HG03280 (cell line): ENCODE data around the gene SMOC1.

Experiments used
- ATAC-seq: cut with Tn5 transposase; IDR thresholded peaks from one replicate; pipeline ENCODE4 v1.9.1; 2021; ENCODE audit warnings: mild to moderate bottlenecking, moderate library complexity; ENCODE audit not compliant: unreplicated experiment

Gene SMOC1

DNA sequence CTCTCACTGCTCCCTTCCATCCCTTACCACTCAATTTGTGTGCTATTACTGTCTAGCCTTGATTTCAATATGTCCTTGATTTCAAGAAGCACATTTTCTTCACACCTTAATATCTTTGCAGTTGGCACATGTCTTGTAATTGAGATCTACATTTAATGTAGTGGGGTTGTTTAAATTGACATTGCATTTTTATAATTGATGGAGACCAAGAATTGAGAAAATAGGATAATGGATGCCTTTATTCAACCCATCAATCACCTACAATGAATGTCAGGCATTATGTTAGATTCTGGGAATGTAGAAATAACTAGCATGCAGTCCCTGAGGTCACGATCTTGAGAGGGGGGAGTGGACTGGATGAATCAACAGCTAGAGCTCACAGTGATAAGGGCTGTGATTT, 94.6 kb downstream of the SMOC1 start:
- no peak for ATAC-seq

DNA sequence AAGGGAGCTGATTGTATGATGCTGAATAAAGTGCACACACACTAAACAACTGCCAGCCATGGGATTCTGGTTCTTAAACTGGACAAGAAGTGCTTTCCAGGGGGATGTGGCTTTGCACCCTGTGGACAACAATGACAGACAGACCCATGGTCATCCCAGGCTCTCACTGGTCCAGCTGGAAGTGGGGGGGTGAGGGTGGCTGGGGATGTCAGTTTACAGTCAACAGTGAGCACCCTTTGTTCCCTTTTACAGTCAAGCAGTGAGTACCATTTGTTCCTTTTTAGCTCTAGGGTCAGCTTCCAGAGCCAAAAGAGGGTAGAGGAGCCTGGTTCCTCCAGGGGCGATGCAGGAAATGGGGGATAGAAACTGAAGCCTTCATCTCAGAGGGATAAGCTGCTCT, 100.7 kb downstream of the SMOC1 start:
- ATAC-seq = no peak

DNA sequence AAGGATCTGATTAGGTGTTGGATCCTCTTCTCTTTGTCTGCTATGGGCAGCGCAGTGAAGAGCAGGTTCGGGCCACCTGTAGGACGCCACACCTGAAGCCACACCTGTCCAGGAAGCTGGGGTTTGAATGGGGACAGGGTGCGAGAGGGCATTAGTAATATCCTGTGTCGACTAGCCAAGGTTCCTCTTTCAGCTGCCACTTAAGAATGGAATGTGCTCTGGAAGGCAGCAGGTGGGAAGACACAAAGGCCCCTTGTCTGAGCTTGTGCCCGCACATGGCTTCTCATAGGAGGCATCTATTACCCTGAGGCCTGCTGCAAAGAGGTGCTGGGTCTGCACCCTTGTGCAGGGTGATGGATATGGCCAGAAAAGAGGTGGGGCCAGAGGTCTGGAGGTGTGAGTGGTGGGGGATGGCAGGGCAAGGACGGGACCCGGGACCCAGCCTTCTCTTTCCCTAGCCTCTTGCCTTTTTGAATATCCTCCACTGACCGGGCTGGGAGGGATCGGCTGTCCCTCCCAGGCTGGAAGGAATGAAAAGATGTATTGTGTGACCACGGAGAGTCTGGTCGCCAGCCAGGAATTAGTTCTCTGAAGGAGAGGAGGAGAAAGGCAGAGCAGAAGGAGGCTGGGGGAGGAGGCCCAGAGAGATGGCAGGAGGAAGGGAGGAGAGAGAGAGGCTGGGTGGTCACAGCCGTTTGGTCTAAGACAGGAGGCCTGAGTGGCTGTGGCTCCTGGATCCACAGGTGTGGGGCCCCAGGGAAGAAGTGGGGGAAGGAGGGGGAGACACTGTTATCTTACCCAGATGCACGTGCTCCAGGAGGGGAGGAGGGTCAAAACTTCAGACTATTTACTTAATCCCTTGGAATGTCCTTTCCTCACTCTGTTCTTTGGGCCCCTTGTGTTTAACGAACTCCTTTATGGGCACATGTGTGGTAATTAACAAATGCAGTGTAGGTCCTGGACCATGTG, 101.5 kb downstream of the SMOC1 start:
- ATAC-seq = no peak

DNA sequence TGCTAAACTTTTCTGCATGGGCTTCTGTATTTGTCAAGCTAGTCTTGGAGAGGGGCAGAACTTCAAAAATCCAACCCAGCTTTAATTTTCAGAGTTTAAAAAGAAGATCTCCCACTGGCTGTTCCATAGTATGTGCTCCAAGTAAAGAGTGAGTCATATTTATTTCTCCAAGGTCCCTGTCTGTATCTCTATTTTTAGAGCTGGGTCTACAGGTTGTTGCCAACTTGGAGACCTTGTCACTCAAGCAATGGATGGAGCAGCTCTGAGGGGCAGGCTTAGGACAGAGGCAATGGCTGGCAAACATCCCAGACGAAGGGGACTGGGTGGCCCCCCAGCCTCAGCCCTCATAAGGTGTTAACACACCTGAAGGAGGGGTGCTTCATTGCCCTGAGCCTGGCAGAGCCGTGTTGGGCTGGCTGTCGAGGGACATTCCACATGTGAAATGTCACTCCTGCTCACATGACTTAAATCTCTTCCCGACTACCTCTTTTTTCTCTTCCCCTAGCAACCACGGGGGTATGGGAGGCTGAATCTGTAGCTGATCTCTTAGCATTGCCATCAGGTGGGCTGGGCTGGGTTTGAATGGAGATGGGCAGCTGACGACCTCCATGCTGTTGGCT, 103.1 kb downstream of the SMOC1 start:
- ATAC-seq = no peak

DNA sequence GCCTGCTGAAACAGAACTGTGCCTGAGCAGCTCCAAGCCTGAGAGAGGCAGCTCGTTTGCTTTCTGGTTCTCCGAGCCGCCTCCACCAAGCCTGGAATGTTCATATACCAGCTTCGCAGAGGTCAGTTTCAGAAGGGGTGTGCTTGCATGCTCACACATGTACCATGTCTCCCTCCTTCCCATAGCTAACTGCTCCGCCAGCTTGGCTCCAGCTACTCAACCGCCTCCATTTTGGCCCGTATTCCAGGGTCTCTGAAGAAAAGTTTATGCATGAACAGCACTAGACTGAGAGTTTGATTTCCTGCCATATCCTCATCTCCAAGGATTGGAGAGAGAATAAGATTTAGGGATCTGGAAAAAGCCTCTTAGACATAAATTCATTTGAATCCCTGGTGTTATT, 103.7 kb downstream of the SMOC1 start:
- no peak for ATAC-seq

DNA sequence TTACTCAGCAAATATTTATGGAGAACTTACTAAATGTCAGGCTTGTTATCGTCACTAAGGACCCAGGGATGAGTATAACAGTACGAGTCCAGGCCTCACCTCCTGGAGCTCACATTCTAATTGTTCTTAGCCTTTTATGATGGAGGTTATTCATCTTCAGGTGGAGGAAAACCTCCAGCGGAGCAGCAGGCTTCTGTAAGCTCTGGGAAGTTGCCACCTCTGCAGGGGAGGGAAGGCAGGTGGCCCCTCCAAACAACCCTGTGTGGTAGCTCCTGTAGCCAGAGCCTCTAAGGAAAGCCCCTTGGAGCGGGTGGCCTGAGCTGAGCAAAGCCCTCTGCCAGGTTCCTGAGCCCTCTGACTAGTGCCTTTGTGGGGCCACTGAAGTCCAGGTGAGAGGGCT, 104.1 kb downstream of the SMOC1 start:
- ATAC-seq = no peak

DNA sequence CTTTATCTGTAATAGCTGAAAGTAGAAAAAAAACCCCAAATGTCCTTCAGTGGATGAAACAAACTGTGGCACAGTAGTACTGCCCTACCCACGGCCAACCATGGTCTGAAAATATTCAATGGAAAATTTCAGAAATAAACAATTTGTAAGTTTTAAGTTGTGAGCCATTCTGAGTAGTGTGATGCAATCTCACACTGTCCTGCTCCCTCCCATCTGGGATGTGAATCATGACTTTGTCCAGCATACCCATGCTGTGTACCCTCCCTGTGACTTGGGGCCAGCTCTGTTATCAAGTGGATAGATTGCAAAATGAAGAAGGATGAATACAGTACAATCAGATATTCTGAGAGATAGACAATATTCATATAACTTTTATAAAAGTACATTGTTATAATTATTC, 106.2 kb downstream of the SMOC1 start:
- ATAC-seq = no peak

DNA sequence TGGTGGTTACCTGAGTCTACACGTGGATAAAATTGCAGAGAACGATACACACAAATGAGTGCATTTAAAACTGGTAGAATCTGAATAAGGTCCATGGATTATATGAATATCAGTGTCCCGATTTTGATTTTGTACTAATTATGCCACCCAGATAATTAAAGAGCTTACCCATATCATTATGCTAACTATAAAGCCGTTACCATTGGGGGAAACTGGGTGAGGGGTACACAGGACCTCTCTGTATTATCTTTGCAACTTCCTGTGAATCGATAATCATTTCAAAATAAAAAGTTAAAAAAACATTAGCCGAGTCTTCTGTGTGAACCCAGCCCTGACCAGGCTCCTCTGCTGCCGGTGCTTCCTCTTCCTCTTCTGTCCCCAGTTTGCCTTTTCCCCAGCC, 107.1 kb downstream of the SMOC1 start:
- ATAC-seq = no peak

DNA sequence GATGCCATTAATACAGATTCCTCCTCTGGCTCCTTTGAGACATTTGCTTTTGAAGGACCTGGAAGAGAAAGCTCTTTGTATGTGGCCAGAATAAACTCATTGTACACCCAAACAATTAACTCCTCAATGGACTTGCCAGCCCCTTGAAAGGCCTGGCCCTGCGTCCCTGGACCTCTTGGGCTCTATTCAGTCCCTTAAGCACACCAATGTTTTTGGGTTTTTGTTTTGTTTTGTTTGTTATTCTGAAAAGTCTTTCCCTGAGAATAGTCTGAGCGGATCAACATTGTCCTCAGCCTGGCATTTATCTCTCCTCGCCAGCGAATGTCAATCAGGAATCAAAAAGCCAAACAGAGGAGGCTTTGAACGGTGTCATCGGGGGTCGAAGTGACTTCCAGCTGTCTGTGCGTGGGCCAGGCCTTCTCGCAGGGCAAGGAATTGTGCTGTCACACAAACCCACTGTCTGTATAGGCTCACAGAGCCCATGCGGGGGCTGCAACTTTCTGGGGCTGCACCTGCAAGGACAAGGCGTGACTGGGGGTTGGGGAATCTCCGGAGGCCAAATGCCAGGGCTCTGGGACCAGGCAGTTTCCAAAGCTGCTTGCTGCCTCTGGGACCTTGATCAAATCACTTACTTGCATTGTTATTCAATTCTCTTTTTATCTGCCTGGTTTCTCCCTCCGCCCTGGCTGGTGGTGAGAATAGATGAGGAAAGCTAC, 108.3 kb downstream of the SMOC1 start:
- no peak for ATAC-seq

DNA sequence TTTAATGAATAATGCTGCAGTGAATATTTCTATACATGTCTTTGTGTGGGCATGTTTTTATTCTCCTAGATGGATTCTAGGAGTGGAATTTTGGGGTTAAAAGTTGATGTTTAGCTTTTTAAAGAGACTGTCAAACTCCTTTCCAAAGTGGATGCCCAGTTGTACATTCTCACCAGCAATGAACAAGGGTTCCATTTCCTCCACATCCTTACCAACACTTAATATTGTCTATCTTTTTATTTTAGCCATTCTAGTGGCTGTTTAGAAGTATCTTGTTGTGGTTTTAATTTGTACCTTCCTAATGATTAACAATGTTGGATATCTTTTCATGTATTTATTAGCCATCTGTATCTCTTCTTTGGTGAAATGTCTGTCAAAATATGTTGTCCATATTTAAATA, 109.8 kb downstream of the SMOC1 start:
- ATAC-seq = no peak

DNA sequence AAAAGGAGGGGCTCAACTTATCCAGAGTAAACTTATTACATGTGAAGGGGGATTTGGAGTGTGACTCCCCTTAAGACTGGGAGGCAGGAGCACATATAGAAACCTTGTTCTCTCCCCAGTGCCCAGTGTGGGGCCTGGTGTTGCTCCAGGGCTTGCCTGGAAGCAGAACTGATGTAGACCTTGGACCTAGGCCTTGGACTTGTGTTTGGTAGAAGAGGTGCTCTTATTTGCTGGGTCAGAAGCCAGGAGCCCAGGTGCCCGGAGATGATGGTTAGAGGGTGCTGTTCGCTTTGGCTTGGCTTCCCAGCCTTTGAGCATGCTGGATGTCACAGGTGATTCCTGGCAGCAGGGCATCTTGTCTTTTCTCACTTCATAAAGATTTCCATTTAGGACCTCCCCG, 110.4 kb downstream of the SMOC1 start:
- ATAC-seq = no peak

DNA sequence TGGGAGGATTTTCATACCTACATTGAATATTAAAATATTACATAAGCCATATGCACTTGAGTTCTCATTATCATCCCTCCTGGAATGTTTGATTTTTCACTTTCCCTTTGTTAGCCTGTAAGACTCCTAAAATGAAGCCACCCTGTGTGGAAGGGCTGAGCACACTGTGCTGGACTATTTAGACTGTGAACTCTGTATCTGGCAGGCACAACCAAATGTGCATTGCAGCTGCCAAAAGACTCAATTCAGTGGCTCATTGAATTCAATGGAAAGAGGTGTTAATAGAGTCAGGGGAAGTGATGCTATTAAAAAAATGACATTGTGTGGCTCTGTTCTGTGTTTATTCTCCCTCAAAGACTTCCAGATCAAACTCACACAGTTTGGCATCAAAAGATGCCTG, 111.1 kb downstream of the SMOC1 start:
- no peak for ATAC-seq

DNA sequence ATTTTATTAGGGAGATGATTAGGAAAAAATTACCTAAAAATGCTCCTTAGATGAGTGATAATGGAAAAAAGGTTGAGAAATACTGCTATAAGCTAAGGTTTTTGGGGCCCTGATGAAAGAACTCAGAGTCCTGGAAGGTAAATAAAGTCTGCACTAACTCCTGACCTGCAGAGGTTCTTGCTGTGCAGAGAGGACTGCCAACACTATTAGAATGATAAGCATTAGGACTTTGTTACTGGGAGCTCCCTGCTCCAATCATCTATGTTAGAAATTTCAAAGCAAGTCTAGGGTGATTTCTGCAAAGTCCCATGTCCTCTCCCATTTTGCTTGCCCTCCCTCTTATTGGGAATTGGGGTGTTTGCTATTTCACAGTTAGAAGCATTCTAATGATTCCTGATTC, 112.2 kb downstream of the SMOC1 start:
- no peak for ATAC-seq

DNA sequence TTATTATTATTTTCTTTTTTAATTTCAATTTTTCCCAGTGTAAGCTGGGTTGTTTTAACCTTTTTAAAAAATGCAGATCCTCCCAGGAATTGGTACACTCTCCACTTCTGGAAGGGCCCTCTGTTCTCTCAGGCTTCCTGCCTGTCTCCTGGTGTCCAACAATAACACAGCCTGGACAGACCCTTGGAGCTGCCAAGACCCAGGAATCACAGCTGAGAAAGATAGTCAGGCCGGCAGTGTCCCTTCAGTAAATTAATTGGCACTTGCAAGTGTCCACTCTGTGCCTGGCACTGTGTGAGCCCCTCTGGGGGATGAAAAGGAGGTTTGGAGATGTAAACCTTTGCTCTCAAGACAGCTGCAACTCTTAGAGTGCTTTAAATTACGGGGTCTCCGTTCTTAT, 113.3 kb downstream of the SMOC1 start:
- ATAC-seq = no peak

DNA sequence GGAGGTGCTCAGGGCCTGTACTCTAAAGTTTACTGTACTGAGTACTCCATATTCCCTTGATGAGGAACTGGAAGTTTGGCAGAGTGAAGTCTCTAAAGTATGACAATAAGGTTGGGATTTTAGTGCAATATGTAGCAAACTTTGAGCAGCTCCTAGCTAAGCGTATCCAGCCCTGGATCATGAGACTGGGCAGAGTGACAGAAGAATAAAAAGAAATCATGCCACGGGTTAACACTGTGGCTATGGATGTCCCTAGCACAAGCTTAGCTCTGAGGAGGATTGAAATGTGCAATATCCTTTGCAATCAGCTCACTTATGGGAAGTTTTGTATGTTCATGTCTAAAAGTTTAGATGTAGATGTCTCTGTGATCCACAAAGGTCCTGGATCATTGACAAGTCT, 114.1 kb downstream of the SMOC1 start:
- ATAC-seq = no peak

DNA sequence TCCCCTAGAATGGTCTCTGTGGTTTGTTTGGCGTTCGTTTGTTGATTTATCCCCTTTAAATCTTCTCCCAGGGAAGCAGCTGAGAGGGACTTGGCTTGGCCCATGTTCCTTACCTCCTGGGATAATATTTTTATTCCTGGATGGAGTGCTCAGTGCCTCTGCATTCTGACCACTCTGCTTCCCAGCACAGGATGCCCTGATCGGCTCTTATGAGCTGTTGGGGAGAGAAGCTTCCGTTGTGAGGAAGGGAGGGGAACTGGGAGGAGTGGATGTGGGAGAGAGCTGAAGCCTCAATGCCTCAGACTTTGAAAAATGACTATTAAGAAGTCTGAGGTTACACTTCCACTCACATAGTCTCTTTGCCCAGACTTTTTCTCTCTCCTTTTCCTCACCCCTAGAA, 114.8 kb downstream of the SMOC1 start:
- no peak for ATAC-seq

DNA sequence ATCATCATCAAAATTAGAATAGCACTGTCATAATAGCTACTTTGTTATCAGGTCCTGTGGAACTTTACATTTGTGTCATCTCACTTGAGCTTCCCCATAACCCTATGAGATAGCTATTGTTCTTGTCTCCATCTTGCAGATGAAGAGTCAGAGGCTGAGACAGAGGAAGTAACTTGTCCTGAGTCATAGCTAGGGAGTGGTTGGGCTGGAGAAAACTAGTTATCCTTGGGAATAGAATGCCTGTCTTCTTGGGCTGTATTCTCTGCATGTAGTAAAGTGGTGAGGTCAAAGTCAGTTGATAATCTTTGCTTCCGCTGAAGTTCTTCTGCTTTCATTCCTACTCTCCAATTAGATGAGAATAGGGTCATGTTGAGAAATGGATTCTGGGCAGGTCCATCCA, 117.0 kb downstream of the SMOC1 start:
- ATAC-seq = no peak

DNA sequence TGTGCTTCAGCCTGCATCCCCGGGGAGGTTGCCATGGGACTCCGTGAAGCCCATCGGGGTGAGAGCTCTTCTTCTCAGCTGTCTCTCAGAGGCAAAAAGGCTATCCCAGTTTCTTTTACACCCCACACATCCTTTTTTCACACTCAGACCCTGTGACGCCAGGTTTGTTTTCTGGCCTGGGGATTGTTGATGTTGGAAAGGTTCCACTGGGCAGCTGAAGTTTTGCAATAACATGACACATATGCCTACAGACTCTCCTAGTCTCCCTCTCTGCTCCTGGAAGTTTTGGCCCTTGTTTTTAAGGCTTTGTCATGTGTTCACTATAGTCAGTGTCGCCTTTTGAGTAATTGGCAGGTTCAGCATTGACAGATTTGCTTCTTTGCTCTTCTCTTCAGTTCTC, 118.6 kb downstream of the SMOC1 start:
- ATAC-seq = no peak

DNA sequence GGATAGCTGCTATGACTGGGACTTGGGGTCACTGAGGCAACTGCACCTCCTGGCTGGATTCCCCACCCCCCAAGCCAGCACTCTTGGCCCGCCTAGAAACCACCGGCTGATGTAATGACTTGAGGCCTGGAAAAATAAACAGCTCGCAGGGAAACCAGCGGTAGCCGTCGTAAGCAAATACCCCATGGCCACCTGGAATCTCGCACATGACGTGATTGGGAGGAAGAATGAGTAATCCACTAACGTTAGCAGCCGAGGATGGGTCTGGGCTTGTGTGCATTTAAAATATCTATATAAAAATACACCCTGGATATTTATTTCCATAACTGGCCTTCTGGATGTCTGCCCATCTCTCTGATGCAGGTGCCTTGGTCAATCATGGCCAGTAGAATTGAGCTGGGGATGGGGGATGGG, 120.1 kb downstream of the SMOC1 start:
- ATAC-seq = no peak

DNA sequence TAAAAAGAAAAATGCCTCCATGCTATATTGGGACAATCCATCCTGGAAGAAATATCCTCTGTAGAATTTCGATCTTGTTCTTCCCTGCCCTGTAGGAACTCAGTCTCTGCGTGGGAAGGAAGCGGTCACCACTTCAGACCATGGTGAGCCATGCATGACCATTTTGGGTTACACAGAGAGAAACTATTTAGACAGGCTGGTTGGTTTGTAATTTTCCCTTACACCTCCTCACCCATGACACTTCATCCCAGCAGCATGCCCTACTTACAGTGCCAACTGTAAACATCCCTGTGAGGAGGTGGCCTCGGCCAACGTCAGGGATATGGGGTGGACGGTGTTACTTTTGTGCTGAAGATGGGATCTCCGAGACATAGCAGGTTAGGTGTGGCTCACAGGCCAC, 121.4 kb downstream of the SMOC1 start:
- ATAC-seq = no peak

DNA sequence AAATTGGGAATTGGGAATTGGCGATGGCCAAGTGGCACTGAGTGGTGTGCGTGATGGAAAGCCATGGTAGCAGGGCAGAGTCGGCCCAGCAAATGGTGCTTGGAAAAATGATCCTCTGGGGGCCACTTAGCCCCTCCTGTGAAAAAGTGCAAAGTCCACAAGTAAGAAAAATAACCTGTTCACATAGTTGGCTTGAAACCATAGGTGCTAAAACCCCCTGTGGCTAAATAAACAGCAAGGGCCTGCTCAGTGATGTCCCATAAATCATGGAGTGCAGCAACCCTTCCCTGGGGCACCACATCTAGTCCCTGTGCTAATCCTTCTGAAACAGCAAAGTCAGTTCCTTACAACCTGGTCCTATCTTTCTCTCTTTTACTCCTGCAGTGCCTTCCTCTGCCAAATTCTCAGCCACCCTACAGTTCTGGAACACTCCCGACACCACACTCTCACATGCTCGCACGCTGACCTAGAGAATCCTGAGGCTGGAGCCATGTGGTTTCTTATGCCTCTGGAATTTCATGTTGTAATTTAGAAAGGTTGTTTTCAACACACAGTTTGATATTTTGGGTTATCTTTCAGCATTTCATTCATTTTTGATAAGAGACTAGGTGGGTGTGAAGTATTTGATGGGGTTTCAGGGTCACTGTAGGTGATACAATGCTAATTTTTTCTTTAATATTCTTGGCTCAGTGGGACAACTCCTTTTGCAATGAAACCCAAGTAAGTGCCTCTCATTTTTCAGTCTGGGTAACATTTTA, 123.6 kb downstream of the SMOC1 start:
- ATAC-seq = no peak
